Hypothalamus (tissue), 51 donors: Measurements from ENCODE around the gene SOX11.

Experiments
- DNase-seq, 51 donors: peaks; one replicate each; lab custom pipeline; 2025; lab: John Stamatoyannopoulos, UW

SOX11 gene

DNA sequence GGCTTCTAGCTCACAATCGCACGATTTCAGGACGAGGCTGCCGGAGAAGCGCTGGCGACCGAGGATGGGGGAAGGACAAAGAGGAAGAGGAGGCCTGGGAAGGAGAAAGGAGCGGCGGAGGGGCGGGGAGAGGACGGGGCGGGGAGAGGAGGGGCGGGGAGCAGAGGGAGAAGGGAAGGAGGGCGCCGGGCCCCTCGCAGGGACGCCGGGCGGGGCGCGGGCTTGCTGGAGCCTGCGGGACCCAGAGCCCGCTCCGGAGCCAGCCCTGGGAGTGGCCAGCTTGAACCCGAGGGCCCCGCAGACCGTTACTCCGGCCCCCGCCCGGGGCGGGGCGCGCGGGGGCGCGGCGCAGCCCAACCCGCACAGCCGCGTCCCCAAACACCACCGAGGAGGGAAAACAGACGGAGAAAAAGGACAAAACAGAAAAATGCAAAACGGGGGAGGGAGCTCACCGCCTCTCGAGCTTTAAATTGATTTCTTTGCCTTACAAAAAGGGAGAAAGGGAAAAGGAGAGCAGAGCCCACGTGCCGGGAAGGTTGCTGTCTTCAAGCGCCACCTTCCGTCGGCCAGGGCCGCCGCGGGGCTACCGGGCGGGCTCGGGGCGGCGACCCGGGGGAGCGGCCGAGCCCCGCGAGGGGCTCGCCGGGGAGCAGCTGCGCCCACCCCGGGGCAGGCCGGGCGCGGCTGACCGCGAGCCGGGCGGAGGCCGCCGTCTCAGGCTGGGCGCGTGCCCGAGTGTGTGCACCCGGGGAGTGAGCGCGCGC, 781 bp upstream of the SOX11 start:
- peak in 6 of 51 donors; percentile 17 to 50 (median 27) for DNase-seq

DNA sequence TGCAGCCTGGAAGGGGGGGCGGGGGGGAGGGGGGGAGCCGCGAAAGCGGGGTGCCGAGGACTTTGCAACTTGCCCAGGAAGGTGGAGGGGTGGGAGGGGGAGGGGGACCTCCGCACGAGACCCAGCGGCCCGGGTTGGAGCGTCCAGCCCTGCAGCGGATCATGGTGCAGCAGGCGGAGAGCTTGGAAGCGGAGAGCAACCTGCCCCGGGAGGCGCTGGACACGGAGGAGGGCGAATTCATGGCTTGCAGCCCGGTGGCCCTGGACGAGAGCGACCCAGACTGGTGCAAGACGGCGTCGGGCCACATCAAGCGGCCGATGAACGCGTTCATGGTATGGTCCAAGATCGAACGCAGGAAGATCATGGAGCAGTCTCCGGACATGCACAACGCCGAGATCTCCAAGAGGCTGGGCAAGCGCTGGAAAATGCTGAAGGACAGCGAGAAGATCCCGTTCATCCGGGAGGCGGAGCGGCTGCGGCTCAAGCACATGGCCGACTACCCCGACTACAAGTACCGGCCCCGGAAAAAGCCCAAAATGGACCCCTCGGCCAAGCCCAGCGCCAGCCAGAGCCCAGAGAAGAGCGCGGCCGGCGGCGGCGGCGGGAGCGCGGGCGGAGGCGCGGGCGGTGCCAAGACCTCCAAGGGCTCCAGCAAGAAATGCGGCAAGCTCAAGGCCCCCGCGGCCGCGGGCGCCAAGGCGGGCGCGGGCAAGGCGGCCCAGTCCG, 540 bp downstream of the SOX11 start:
- DNase-seq: peak in 3 of 51 donors; percentile 12 to 52 (median 49)

DNA sequence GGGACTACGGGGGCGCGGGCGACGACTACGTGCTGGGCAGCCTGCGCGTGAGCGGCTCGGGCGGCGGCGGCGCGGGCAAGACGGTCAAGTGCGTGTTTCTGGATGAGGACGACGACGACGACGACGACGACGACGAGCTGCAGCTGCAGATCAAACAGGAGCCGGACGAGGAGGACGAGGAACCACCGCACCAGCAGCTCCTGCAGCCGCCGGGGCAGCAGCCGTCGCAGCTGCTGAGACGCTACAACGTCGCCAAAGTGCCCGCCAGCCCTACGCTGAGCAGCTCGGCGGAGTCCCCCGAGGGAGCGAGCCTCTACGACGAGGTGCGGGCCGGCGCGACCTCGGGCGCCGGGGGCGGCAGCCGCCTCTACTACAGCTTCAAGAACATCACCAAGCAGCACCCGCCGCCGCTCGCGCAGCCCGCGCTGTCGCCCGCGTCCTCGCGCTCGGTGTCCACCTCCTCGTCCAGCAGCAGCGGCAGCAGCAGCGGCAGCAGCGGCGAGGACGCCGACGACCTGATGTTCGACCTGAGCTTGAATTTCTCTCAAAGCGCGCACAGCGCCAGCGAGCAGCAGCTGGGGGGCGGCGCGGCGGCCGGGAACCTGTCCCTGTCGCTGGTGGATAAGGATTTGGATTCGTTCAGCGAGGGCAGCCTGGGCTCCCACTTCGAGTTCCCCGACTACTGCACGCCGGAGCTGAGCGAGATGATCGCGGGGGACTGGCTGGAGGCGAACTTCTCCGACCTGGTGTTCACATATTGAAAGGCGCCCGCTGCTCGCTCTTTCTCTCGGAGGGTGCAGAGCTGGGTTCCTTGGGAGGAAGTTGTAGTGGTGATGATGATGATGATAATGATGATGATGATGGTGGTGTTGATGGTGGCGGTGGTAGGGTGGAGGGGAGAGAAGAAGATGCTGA, 1.4 kb downstream of the SOX11 start:
- peak in 7 of 51 donors; percentile 11 to 45 (median 25) for DNase-seq

GRCh38 chr2:5694306-5694705, 2.1 kb downstream of the SOX11 start:
- no peak for DNase-seq

DNA sequence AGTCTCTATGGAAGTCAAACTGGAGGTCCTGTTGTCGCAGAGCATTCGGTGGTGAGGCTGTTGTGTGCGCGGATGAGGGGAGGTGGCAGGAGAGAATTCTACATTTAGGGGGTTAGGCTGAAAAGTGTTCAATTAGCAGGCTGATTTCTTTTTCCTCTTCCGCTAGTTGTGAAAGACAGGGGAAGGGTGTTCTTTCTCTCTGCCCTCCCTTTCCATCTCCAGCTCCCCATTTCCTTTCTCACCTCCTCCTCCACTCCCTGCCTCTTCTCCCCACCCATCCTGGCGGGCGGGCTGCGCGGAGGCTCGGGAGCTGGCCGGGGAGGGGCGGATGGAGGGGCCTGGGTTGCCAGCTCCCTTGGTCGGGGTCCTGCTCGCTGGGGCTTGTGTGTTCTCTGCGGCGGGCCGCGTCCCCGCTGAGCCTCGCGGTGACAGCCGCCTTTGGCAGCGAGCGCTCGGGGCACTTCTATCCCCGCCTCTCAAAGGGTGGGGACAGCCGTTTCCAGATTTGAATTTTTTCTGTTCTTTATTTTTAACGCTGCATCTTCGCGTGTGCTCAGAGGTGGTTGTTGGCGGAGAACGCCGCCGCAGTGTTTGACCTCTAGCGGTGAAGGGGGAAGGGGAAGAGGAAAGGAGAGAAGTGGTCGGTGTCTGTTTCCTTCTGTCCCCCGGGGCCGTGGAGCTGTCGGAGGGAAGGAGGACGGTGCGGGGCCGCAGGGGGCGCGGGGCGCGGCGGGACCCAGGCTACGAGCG, 3.6 kb downstream of the SOX11 start:
- peak in 8 of 51 donors; percentile 10 to 59 (median 14) for DNase-seq

- DNase-seq: peak in 5 of 51 donors; percentile 19 to 52 (median 46)
These were observed 4.3 kb downstream of the SOX11 start for GRCh38 chr2:5696404-5696944.

DNA sequence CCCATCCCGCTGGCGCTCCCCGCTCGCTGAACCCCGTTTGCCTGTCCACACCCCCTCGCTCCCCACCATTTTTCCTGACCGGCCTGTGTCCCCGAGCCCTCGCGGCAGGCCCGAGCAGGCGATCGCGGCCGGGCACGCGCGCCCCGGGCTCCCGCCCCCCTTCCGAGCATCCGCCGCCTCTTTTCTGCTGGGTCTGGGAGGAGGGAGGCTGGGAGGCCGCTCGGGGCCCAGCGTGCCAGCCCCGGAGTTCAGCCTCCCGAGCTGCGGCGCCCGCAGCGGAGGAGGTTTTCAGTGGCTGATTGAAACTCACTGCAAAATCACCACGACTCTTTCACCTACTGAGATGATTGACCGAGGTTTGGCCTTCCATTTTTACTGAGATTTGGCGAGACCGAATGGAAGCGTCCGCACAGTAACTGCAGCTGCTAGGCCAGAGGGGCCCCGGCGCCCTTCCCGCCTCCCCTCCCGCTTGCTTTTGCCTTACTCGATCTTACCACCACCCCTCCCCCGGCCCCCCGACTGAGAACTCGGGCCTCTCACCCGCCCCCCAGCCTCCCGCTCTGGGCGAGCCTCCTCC, 4.8 kb downstream of the SOX11 start:
- DNase-seq: peak in 15 of 51 donors; percentile 7 to 51 (median 26)

GRCh38 chr2:5697562-5697961, 5.4 kb downstream of the SOX11 start:
- DNase-seq: no peak

- DNase-seq: no peak
These were observed 6.0 kb downstream of the SOX11 start for GRCh38 chr2:5698134-5698533.

DNA sequence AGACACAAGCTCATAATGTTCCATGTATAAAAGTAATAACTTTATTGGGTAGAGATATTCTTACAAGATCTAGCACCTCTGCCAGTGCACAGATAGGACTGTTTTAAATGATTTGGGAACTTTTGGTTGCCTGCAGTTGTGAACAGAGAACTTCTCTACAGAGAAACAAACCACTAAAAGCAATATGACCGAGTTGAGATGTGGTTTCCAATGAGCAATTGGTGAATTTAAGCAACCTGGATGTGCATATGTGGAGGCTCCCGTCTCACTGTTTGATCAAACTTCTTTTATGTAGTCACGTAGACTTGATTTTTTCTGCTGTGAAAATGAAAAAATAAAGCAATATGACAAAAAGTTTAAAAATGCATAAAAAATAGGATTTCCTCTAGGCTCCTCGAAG, 7.8 kb downstream of the SOX11 start:
- DNase-seq: no peak

DNA sequence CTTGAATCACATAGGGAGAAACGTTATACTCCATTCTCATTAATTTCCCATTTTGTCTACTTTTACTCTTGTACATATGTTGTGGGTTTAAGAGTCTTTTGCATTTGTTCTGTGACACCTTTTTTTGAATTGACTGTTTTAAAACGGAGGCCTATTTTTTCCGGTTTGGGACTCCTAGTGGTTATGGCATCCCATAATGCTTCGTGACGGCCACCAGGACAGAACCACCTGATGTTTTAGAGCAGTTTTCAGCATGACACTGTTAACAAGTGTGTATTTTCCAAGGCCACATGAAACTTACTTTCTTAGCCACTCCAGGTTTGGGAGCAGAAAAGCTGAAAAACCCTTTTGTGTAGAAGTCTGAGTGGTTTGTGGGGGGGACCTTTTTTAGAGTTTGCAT, 8.4 kb downstream of the SOX11 start:
- no peak for DNase-seq

DNA sequence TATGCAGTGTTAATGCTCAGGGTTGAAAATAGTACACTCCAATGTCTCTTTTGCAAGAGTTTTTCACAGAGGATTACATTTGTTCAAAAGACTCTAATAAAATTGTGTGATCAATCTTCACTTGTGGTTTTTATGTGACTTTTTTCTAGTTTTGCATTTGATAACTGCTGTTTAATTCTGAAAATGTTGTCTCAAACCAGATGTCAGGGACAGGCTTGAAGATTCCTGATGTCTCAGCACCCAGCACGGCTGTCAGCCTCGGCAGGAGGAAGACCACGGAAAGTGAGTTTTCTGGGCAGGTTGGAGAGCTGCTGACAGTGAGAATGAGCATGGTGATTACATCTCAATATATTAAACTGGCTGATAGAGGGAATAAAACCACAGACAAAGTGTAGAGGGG, 9.1 kb downstream of the SOX11 start:
- DNase-seq: no peak

DNA sequence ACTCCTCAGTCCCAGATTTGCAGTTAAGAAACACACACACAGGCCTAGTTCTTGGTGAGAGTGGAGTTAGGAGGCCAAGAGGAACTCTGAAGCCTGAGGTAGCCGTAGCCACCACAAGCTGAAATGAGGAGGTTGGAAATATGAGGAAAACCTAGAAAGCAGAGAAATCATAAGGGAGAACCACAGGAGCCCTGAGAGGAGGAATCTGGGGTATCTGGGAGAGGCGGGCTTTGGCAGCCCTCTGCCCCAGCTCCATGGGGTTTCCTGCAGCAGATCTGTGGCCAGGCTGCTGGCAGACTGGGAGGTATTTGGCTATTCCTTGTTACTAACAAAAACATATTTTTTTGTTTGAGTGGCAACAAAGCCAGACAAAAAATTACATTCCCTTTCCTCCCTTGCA, 11.0 kb downstream of the SOX11 start:
- no peak for DNase-seq

- no peak for DNase-seq
These were observed 13.3 kb downstream of the SOX11 start for GRCh38 chr2:5705490-5705889.

- DNase-seq: no peak
These were observed 14.7 kb downstream of the SOX11 start for GRCh38 chr2:5706717-5707455.

GRCh38 chr2:5710615-5711014, 18.4 kb downstream of the SOX11 start:
- DNase-seq: no peak

GRCh38 chr2:5713101-5713500, 20.9 kb downstream of the SOX11 start:
- DNase-seq: no peak

DNA sequence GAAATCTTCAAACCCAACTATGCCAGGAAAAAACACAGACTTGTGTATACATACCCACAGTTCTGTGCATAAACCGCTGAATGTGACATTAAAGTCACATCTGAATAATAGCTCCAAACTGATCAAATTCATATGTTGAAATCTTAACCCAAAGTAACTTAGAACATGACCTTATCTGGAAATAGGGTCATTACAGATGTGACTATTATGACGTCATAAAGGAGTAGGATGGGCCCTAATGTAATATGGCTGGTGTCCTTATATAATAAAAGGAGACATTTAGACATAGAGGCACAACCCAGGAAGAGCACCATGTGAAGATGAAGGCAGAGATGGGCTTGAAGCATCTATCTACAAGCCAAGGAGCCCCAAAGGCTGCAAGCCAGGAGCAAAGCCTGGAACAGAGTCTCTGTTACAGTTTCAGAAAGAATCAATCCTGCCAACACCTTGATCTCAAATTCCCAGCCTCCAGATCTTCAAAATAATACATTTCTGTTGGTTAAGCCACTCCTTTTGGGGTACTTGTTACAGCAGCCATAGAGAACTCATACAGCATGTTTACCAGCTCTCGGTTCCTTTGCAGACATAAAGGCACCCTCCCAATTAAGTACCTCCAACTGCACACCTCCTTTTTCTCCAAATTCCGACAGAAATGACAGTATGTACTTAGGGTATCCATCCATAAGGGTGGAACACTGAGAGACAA, 27.6 kb downstream of the SOX11 start:
- DNase-seq: no peak
